WTC11 (cell line): Measurements from ENCODE around the gene RXRA. TPM values are rescaled to one million over a fixed set of nuclear protein-coding genes. Genes with fewer than 3 reads are reported as not detected.

ENCODE experiments used
- ATAC-seq: fragments of 200-7000 bp; cut with Tn5 transposase; 2 replicates; pipeline ENCODE4 v1.10.0; 2021; ENCODE audit warnings: mild to moderate bottlenecking, moderate library complexity
- CTCF ChIA-PET: fragments of 300-600 bp; sonication (Branson Sonifier 250); formaldehyde crosslinking; loops from one replicate; lab custom pipeline; 2021; ENCODE audit warnings: antibody characterized with exemption; lab: Charles Lee
- POLR2A ChIA-PET: fragments of 350-600 bp; sonication (Branson Sonifier 250); formaldehyde crosslinking; loops from one replicate; lab custom pipeline; 2021; ENCODE audit warnings: antibody characterized with exemption; lab: Charles Lee
- DNase-seq: peaks from one replicate; pipeline ENCODE4 v3.0.0; 2021; ENCODE audit warnings: low spot score
- H3K27ac Mint-ChIP-seq: 2 replicates; pipeline ENCODE4 v1.8.0; 2021; ENCODE audit warnings: mixed read lengths
- H3K27me3 Mint-ChIP-seq: 2 replicates; pipeline ENCODE4 v1.8.0; 2021; ENCODE audit warnings: low read depth, mild to moderate bottlenecking, moderate library complexity, mixed read lengths
- H3K36me3 Mint-ChIP-seq: 2 replicates; pipeline ENCODE4 v1.8.0; 2021; ENCODE audit warnings: mixed read lengths
- H3K4me1 Mint-ChIP-seq: 2 replicates; pipeline ENCODE4 v1.8.0; 2022; ENCODE audit warnings: mixed read lengths
- H3K4me3 Mint-ChIP-seq: 2 replicates; pipeline ENCODE4 v1.8.0; 2021; ENCODE audit warnings: mild to moderate bottlenecking, moderate library complexity, mixed read lengths
- H3K9me3 Mint-ChIP-seq: 2 replicates; pipeline ENCODE4 v1.8.0; 2021; ENCODE audit warnings: mixed read lengths
- CREB1 ChIP-seq: sonication (generic); formaldehyde crosslinking; IDR thresholded peaks from 2 replicates; pipeline ENCODE4 v1.8.0; 2023; ENCODE audit warnings: mild to moderate bottlenecking, missing genetic modification reagents
- ELF4 ChIP-seq: sonication (generic); formaldehyde crosslinking; IDR thresholded peaks from 2 replicates; pipeline ENCODE4 v1.8.1; 2022; ENCODE audit warnings: low read depth, mild to moderate bottlenecking, moderate library complexity, missing genetic modification reagents
- ETV6 ChIP-seq: sonication (generic); formaldehyde crosslinking; IDR thresholded peaks from 2 replicates; pipeline ENCODE4 v1.8.1; 2022; ENCODE audit warnings: mild to moderate bottlenecking, missing genetic modification reagents
- GABPB1 ChIP-seq: sonication (generic); formaldehyde crosslinking; IDR thresholded peaks from 2 replicates; pipeline ENCODE4 v1.8.1; 2023; ENCODE audit warnings: mild to moderate bottlenecking, missing genetic modification reagents
- HMGA2 ChIP-seq: fragments of 250-450 bp; sonication (Bioruptor Pico); IDR thresholded peaks from 2 replicates; pipeline ENCODE4 v1.4.0; 2021; ENCODE audit warnings: mild to moderate bottlenecking, moderate library complexity
- JAZF1 ChIP-seq: fragments of 250-450 bp; sonication (Bioruptor Pico); IDR thresholded peaks from 2 replicates; pipeline ENCODE4 v1.9.0; 2021; ENCODE audit warnings: moderate library complexity, mild to moderate bottlenecking, inconsistent platforms
- MYBL2 ChIP-seq: sonication (generic); formaldehyde crosslinking; IDR thresholded peaks from 2 replicates; pipeline ENCODE4 v1.8.1; 2023; ENCODE audit warnings: mild to moderate bottlenecking, moderate library complexity, missing genetic modification reagents
- NR1H2 ChIP-seq: sonication (generic); formaldehyde crosslinking; IDR thresholded peaks from 2 replicates; pipeline ENCODE4 v1.9.0; 2021; ENCODE audit warnings: mild to moderate bottlenecking, moderate library complexity, missing genetic modification reagents
- OVOL2 ChIP-seq: fragments of 250-450 bp; sonication (Bioruptor Pico); IDR thresholded peaks from 2 replicates; pipeline ENCODE4 v1.9.0; 2021; ENCODE audit warnings: mild to moderate bottlenecking, borderline replicate concordance
- ZNF232 ChIP-seq: sonication (generic); formaldehyde crosslinking; IDR thresholded peaks from 2 replicates; pipeline ENCODE4 v1.8.0; 2022; ENCODE audit warnings: mild to moderate bottlenecking, missing genetic modification reagents
- ZNF317 ChIP-seq: sonication (generic); formaldehyde crosslinking; IDR thresholded peaks from 2 replicates; pipeline ENCODE4 v1.8.1; 2023; ENCODE audit warnings: low read depth, mild to moderate bottlenecking, moderate library complexity, missing genetic modification reagents, borderline replicate concordance
- total RNA-seq: library from RNA; stranded (reverse); gene quantifications from 3 replicates; pipeline ENCODE4 v1.2.3, GENCODE V29; 2021
- TF ChIP-seq, protein P1 (sequence below): fragments of 250-450 bp; sonication (Bioruptor Pico); IDR thresholded peaks from 2 replicates; pipeline ENCODE4 v1.9.0; 2021; ENCODE audit warnings: mild to moderate bottlenecking
- TF ChIP-seq, protein P2 (sequence below): sonication (generic); formaldehyde crosslinking; IDR thresholded peaks from 2 replicates; pipeline ENCODE4 v1.8.0; 2022; ENCODE audit warnings: mild to moderate bottlenecking, missing genetic modification reagents
- TF ChIP-seq, protein P3 (sequence below): sonication (generic); formaldehyde crosslinking; IDR thresholded peaks from 2 replicates; pipeline ENCODE4 v1.8.1; 2023; ENCODE audit warnings: mild to moderate bottlenecking, missing genetic modification reagents, moderate library complexity
- TF ChIP-seq, protein P4 (sequence below): sonication (generic); formaldehyde crosslinking; IDR thresholded peaks from 2 replicates; pipeline ENCODE4 v1.8.1; 2023; ENCODE audit warnings: mild to moderate bottlenecking, moderate library complexity, missing genetic modification reagents

RXRA gene
- total RNA-seq, 1 experiment from 2014 or later, result 27.5 TPM

DNA sequence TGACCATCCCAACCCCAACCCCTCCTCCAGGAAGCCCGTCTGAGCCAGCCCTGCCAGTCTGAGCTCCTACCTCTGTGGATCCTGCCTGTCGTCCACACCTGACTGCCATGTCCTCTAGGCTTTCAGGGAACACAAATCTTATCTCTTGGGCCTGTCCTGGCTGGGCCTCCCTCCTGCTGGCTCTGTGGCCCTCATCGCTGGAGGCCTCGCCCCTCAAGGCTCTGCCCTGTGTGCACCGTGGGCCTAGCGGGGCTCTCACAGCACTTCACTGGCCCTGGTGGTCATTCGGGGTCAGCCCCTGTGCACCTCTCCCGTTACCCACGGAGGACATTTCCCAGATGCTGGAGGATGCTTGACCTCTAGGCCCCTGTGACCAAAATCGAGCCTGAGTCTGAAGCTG lies 133.3 kb downstream of the RXRA start (continued):
- no peak for TF ChIP-seq ZNF317 (CRISPR knock-in tag)
- TF ChIP-seq, protein P1, sequence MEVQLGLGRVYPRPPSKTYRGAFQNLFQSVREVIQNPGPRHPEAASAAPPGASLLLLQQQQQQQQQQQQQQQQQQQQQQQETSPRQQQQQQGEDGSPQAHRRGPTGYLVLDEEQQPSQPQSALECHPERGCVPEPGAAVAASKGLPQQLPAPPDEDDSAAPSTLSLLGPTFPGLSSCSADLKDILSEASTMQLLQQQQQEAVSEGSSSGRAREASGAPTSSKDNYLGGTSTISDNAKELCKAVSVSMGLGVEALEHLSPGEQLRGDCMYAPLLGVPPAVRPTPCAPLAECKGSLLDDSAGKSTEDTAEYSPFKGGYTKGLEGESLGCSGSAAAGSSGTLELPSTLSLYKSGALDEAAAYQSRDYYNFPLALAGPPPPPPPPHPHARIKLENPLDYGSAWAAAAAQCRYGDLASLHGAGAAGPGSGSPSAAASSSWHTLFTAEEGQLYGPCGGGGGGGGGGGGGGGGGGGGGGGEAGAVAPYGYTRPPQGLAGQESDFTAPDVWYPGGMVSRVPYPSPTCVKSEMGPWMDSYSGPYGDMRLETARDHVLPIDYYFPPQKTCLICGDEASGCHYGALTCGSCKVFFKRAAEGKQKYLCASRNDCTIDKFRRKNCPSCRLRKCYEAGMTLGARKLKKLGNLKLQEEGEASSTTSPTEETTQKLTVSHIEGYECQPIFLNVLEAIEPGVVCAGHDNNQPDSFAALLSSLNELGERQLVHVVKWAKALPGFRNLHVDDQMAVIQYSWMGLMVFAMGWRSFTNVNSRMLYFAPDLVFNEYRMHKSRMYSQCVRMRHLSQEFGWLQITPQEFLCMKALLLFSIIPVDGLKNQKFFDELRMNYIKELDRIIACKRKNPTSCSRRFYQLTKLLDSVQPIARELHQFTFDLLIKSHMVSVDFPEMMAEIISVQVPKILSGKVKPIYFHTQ, result no peak
- no peak for TF ChIP-seq CREB1 (CRISPR knock-in tag)
- no peak for TF ChIP-seq ETV6
- TF ChIP-seq, protein P2, sequence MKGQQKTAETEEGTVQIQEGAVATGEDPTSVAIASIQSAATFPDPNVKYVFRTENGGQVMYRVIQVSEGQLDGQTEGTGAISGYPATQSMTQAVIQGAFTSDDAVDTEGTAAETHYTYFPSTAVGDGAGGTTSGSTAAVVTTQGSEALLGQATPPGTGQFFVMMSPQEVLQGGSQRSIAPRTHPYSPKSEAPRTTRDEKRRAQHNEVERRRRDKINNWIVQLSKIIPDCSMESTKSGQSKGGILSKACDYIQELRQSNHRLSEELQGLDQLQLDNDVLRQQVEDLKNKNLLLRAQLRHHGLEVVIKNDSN, result no peak
- TF ChIP-seq, protein P3, sequence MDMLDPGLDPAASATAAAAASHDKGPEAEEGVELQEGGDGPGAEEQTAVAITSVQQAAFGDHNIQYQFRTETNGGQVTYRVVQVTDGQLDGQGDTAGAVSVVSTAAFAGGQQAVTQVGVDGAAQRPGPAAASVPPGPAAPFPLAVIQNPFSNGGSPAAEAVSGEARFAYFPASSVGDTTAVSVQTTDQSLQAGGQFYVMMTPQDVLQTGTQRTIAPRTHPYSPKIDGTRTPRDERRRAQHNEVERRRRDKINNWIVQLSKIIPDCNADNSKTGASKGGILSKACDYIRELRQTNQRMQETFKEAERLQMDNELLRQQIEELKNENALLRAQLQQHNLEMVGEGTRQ (CRISPR knock-in tag), result no peak
- TF ChIP-seq, all 79 proteins: peak for 0

DNA sequence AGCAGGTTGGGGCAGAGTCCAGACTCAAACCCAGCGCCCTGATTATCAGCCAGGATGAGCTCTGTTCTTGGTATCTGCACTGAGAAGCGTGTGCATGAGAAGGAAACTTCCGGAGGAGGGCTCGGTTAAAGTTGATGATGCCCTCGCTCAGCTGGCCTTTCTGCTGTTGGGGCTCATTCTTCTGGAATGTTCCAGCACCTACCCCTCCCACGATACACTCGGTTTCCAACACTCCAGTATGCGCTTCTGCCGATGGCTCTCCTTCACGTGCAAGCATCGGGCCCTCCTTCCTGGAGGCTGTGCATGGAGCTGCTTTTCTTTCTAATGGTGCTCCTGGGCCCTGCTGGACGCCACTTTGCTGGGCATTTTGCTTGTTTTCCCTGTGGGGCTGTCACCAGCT lies 134.0 kb downstream of the RXRA start:
- no peaks in the 10 kb centered on the region for H3K9me3 Mint-ChIP-seq
- H3K4me3 Mint-ChIP-seq, result no peak overlapping the region
- no peak for ATAC-seq
- TF ChIP-seq ELF4 (CRISPR knock-in tag) (no peak), OVOL2 (CRISPR knock-in tag) (no peak), NR1H2 (CRISPR knock-in tag) (no peak), GABPB1 (CRISPR knock-in tag) (no peak), HMGA2 (no peak)
- TF ChIP-seq, protein P1, result no peak
- TF ChIP-seq, protein P4, sequence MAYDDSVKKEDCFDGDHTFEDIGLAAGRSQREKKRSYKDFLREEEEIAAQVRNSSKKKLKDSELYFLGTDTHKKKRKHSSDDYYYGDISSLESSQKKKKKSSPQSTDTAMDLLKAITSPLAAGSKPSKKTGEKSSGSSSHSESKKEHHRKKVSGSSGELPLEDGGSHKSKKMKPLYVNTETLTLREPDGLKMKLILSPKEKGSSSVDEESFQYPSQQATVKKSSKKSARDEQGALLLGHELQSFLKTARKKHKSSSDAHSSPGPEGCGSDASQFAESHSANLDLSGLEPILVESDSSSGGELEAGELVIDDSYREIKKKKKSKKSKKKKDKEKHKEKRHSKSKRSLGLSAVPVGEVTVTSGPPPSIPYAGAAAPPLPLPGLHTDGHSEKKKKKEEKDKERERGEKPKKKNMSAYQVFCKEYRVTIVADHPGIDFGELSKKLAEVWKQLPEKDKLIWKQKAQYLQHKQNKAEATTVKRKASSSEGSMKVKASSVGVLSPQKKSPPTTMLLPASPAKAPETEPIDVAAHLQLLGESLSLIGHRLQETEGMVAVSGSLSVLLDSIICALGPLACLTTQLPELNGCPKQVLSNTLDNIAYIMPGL, result no peak
- TF ChIP-seq, all 79 proteins: peak for 0
- ChIA-PET POLR2A (no interaction called here), CTCF (interaction anchor here (1.2 to 1.9 kb wide), 2 partner anchors 11 to 17 kb away, joined by 3 to 6 read pairs; no protein-coding TSS in a partner anchor)
- no peaks in the 10 kb centered on the region for H3K4me1 Mint-ChIP-seq
- no peak overlapping the region for H3K27ac Mint-ChIP-seq
- no peak for DNase-seq
- H3K27me3 Mint-ChIP-seq, result no peaks in the 10 kb centered on the region
- no peaks in the 10 kb centered on the region for H3K36me3 Mint-ChIP-seq

DNA sequence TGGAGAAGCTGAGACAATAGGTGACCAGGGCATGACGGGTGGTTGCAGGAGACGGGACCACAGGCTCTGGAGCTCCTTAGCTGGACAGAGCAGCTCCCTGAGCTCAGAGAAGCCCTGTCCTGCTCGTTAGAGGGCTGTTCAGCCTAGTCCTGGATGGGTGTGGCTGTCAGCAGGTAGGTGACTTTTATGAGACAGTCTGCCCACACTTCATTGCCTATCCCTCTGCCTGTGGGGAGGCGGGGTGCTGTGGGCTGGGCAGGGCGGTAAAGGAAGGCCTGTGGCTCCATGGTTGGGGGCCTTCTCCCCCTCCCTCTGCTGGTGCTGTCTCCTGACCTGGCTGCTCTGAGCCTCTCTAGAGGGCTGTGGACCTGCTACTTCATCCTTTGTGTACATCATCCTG lies 134.6 kb downstream of the RXRA start:
- TF ChIP-seq JAZF1 (CRISPR knock-in tag) (no peak), ZNF232 (CRISPR knock-in tag) (no peak), MYBL2 (no peak)
- Mint-ChIP-seq H3K4me3 (no peak overlapping the region), H3K27me3 (no peaks in the 10 kb centered on the region), H3K27ac (no peak overlapping the region), H3K4me1 (no peaks in the 10 kb centered on the region), H3K36me3 (no peaks in the 10 kb centered on the region), H3K9me3 (no peaks in the 10 kb centered on the region)
- CTCF ChIA-PET, result interaction anchor here (1.2 to 1.9 kb wide), 2 partner anchors 12 to 18 kb away, joined by 3 to 6 read pairs; no protein-coding TSS in a partner anchor
- DNase-seq (no peak), ATAC-seq (no peak)
- POLR2A ChIA-PET, result no interaction called here
